ENCODE data around the gene CLMN. TPM values are rescaled to one million over a fixed set of nuclear protein-coding genes. Genes with fewer than 3 reads are reported as not detected.

Gene CLMN
- total and polyA plus RNA-seq, 2 experiments from 2014 or later = 3.2 to 5.7 TPM

DNA sequence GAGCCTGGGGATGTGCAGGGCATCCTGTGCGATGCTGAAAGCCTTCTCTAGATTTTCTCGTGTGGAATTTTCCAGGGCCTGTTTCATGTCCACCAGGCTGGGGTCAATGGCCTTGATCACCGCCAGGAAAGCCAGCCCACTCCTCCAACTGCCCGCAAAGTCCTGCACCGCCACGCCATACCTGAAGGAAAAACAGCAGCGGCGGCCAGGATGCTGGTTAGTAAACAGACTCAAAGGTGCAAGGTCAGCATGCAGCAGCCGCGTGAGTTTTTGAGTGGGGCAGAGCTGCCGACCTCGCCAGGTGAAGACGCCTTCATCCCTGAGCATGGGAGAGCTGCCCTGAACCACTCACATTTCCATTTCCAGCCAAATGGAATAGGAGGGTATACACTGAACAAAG, 109.0 kb downstream of the CLMN start:
- H3K4me3 ChIP-seq = no peak overlapping the region
- no peaks in the 10 kb centered on the region for H3K79me2 ChIP-seq (replicated peaks; ENCODE audit: insufficient read depth)
- H3K9me2 ChIP-seq (ENCODE audit: insufficient read depth) = no peaks in the 10 kb centered on the region
- H3K36me3 ChIP-seq (ENCODE audit: insufficient read depth) = no peaks in the 10 kb centered on the region
- H3K27me3 ChIP-seq (ENCODE audit: insufficient read depth) = no peaks in the 10 kb centered on the region
- no peak overlapping the region for H3K27ac Mint-ChIP-seq
- H3K27ac ChIP-seq (ENCODE audit: low read depth) = no peak overlapping the region
- no peaks in the 10 kb centered on the region for H3F3A ChIP-seq (replicated peaks; ENCODE audit: low read depth)
- H2AFZ ChIP-seq = no peak overlapping the region
- no peaks in the 10 kb centered on the region for H4K20me1 ChIP-seq (replicated peaks; ENCODE audit: insufficient read depth)
- no peak overlapping the region for H3K4me2 ChIP-seq
- no peak overlapping the region for H3K4me3 Mint-ChIP-seq
- H3K36me3 Mint-ChIP-seq (ENCODE audit: low read depth) = no peaks in the 10 kb centered on the region; the same call in 2 of the 3 replicates
- no peaks in the 10 kb centered on the region for H3K4me1 ChIP-seq (ENCODE audit: insufficient read depth)
- DNase-seq (ENCODE audit: low spot score) (no peak), ATAC-seq (no peak)
- no peaks in the 10 kb centered on the region for H3K4me1 Mint-ChIP-seq
- TF ChIP-seq POLR2AphosphoS5 (IDR thresholded peaks at IDR 0.05; ENCODE audit: low read depth) (no peak), ZNF114 (CRISPR knock-in tag; IDR thresholded peaks at IDR 0.05) (no peak)
- TF ChIP-seq, protein P1, sequence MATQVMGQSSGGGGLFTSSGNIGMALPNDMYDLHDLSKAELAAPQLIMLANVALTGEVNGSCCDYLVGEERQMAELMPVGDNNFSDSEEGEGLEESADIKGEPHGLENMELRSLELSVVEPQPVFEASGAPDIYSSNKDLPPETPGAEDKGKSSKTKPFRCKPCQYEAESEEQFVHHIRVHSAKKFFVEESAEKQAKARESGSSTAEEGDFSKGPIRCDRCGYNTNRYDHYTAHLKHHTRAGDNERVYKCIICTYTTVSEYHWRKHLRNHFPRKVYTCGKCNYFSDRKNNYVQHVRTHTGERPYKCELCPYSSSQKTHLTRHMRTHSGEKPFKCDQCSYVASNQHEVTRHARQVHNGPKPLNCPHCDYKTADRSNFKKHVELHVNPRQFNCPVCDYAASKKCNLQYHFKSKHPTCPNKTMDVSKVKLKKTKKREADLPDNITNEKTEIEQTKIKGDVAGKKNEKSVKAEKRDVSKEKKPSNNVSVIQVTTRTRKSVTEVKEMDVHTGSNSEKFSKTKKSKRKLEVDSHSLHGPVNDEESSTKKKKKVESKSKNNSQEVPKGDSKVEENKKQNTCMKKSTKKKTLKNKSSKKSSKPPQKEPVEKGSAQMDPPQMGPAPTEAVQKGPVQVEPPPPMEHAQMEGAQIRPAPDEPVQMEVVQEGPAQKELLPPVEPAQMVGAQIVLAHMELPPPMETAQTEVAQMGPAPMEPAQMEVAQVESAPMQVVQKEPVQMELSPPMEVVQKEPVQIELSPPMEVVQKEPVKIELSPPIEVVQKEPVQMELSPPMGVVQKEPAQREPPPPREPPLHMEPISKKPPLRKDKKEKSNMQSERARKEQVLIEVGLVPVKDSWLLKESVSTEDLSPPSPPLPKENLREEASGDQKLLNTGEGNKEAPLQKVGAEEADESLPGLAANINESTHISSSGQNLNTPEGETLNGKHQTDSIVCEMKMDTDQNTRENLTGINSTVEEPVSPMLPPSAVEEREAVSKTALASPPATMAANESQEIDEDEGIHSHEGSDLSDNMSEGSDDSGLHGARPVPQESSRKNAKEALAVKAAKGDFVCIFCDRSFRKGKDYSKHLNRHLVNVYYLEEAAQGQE (IDR thresholded peaks at IDR 0.05; ENCODE audit: unreplicated experiment) = no peak
- peaks cover 4% of the 10 kb centered on the region for H3K27me3 Mint-ChIP-seq (ENCODE audit: insufficient read depth, low read depth, poor library complexity)
- H3K9me3 Mint-ChIP-seq = no peaks in the 10 kb centered on the region

DNA sequence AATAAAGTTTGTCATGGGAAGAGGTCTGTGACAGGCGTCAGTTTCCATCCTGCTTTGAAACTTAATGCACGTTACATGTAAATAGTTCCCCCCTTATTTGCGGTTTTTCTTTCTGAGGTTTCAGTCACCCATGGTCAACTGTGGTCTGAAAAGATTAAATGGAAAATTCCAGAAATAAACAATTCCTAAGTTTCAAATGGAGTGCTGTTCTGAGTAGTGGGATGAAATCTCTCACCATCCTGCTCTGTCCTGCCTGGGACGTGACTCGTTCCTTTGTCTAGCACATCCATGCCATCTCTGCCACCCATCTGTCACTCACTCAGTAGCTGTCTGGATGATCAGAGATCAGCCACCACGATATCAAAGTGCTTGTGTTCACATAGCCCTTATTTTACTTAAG, 111.1 kb downstream of the CLMN start:
- no peak overlapping the region for H2AFZ ChIP-seq
- peaks cover 6% of the 10 kb centered on the region for H3K27me3 Mint-ChIP-seq (ENCODE audit: insufficient read depth, low read depth, poor library complexity)
- H3K36me3 ChIP-seq (ENCODE audit: insufficient read depth) = no peaks in the 10 kb centered on the region

More for the DNA sequence above, 111.1 kb downstream of the CLMN start:
- ATAC-seq = no peak
- Histone ChIP-seq H3K9me2 (ENCODE audit: insufficient read depth) (peaks cover 5% of the 10 kb centered on the region; the same call in 1 of the 2 replicates), H3K4me1 (ENCODE audit: insufficient read depth) (no peaks in the 10 kb centered on the region), H3F3A (replicated peaks; ENCODE audit: low read depth) (no peaks in the 10 kb centered on the region), H3K4me3 (no peak overlapping the region), H3K27me3 (ENCODE audit: insufficient read depth) (no peaks in the 10 kb centered on the region), H3K4me2 (no peak overlapping the region), H3K79me2 (replicated peaks; ENCODE audit: insufficient read depth) (no peaks in the 10 kb centered on the region), H3K27ac (ENCODE audit: low read depth) (no peak overlapping the region), H4K20me1 (replicated peaks; ENCODE audit: insufficient read depth) (no peaks in the 10 kb centered on the region)
- no peak for DNase-seq (ENCODE audit: low spot score)
- Mint-ChIP-seq H3K27ac (no peak overlapping the region), H3K4me3 (no peak overlapping the region), H3K9me3 (peaks cover 15% of the 10 kb centered on the region), H3K36me3 (ENCODE audit: low read depth) (peaks cover 18% of the 10 kb centered on the region), H3K4me1 (no peaks in the 10 kb centered on the region)
- TF ChIP-seq, protein P1 (IDR thresholded peaks at IDR 0.05; ENCODE audit: unreplicated experiment) = no peak
- no peak for TF ChIP-seq ZNF114 (CRISPR knock-in tag; IDR thresholded peaks at IDR 0.05)
- TF ChIP-seq, protein P2, sequence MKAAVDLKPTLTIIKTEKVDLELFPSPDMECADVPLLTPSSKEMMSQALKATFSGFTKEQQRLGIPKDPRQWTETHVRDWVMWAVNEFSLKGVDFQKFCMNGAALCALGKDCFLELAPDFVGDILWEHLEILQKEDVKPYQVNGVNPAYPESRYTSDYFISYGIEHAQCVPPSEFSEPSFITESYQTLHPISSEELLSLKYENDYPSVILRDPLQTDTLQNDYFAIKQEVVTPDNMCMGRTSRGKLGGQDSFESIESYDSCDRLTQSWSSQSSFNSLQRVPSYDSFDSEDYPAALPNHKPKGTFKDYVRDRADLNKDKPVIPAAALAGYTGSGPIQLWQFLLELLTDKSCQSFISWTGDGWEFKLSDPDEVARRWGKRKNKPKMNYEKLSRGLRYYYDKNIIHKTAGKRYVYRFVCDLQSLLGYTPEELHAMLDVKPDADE (IDR thresholded peaks at IDR 0.05) = no peak
- TF ChIP-seq STAT1 (IDR thresholded peaks at IDR 0.05; ENCODE audit: unreplicated experiment) = no peak
